Measurements from ENCODE around the gene EMX2.

EMX2 gene

GRCh38 chr10:117543225-117544003 lies 868 bp downstream of the EMX2 start:
- DNase-seq (ENCODE audit: low spot score) (peak; percentile 53), FAIRE-seq (peak; percentile 65)

- no peak for FAIRE-seq
Measured at GRCh38 chr10:117544004-117544701, 1.6 kb downstream of the EMX2 start.

GRCh38 chr10:117544711-117545140 lies 2.2 kb downstream of the EMX2 start:
- no peak for FAIRE-seq
- DNase-seq (ENCODE audit: low spot score), result no peak

More at GRCh38 chr10:117544004-117544701, 1.6 kb downstream of the EMX2 start:
- peak; percentile 32 for DNase-seq (ENCODE audit: low spot score)

GRCh38 chr10:117545141-117546019 lies 2.8 kb downstream of the EMX2 start:
- no peak for FAIRE-seq
- no peak for DNase-seq (ENCODE audit: low spot score)

GRCh38 chr10:117546020-117546580 lies 3.6 kb downstream of the EMX2 start:
- FAIRE-seq (no peak), DNase-seq (ENCODE audit: low spot score) (no peak)

GRCh38 chr10:117546581-117547015 lies 4.1 kb downstream of the EMX2 start:
- DNase-seq (ENCODE audit: low spot score) (no peak), FAIRE-seq (no peak)

GRCh38 chr10:117547016-117547715 lies 4.6 kb downstream of the EMX2 start:
- DNase-seq (ENCODE audit: low spot score) (no peak), FAIRE-seq (no peak)

GRCh38 chr10:117547716-117548668 lies 5.4 kb downstream of the EMX2 start:
- FAIRE-seq, result no peak
- DNase-seq (ENCODE audit: low spot score), result no peak

- DNase-seq (ENCODE audit: low spot score) (no peak), FAIRE-seq (no peak)
Measured at GRCh38 chr10:117549100-117549585, 6.6 kb downstream of the EMX2 start.

- FAIRE-seq (no peak), DNase-seq (ENCODE audit: low spot score) (no peak)
Measured at GRCh38 chr10:117550076-117550475, 7.5 kb downstream of the EMX2 start.

GRCh38 chr10:117550599-117551329 lies 8.2 kb downstream of the EMX2 start:
- no peak for DNase-seq (ENCODE audit: low spot score)
- FAIRE-seq, result no peak

- FAIRE-seq, result no peak
- DNase-seq (ENCODE audit: low spot score), result no peak
Measured at GRCh38 chr10:117551330-117552155, 9.0 kb downstream of the EMX2 start.

GRCh38 chr10:117552156-117552631 lies 9.6 kb downstream of the EMX2 start:
- DNase-seq (ENCODE audit: low spot score) (no peak), FAIRE-seq (no peak)

- FAIRE-seq (no peak), DNase-seq (ENCODE audit: low spot score) (no peak)
Measured at GRCh38 chr10:117552701-117553141, 10.2 kb downstream of the EMX2 start.

- no peak for DNase-seq (ENCODE audit: low spot score)
- FAIRE-seq, result no peak
Measured at GRCh38 chr10:117553142-117553814, 10.7 kb downstream of the EMX2 start.

GRCh38 chr10:117553815-117554172 lies 11.2 kb downstream of the EMX2 start:
- DNase-seq (ENCODE audit: low spot score) (no peak), FAIRE-seq (no peak)

GRCh38 chr10:117554241-117554814 lies 11.8 kb downstream of the EMX2 start:
- FAIRE-seq, result no peak
- DNase-seq (ENCODE audit: low spot score), result no peak
